ENCODE results near the gene TCOF1. TPM values are rescaled to one million over a fixed set of nuclear protein-coding genes. Genes with fewer than 3 reads are reported as not detected.

The TCOF1 gene
- total and polyA plus RNA-seq, 2 of the 8 experiments (the other 6 are each of a cell fraction or from before 2014, with no cell fraction given) = 35.9 to 170 TPM

DNA sequence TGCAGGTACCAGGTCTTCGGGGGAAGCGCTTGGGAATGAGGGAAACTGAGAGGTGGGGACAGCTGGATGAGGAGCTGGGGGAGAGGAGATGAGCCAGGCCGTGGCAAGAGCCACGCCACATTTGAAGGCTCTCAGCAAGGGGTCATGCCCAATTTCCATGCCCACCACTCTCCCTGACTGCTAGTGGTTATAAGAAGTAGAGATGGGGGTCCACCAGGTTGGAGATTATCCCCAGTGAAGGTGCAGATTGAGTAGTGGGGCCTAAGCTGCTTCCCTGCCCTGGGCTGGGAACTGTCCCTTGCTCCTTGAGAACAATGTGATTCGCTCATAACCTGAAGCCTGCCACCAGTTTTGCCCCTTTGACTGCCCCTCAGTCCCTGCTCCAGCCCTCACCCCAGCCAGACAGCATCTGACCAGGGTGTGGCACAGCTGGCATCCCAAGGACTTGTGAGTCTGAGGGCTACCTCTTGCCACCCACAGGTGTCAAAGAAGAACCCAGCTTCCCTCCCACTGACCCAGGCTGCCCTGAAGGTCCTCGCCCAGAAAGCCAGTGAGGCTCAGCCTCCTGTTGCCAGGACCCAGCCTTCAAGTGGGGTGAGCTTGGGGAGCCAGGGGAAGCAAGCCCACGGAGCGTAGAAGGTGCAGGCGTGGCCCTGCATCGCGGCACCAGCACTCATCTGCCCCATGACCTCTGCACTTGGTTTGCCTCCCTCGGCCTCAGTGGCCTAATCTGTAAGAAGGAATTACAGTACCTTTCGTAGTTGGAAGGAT lies 33.8 kb downstream of the TCOF1 start (continued):
- no peak for TF ChIP-seq CHD2 (IDR thresholded peaks at IDR 0.05; ENCODE audit: low read length)
- TF ChIP-seq EP300 (IDR thresholded peaks at IDR 0.05; ENCODE audit: borderline replicate concordance in 1 of 2, low read depth in 2 of 2, low read length in 2 of 2) = no peak
- TF ChIP-seq SIX5 (IDR thresholded peaks at IDR 0.05; ENCODE audit: low read depth, low read length) = no peak
- TF ChIP-seq JUND (IDR thresholded peaks at IDR 0.05; ENCODE audit: low read length) = no peak
- TF ChIP-seq TCF12 (IDR thresholded peaks at IDR 0.05; ENCODE audit: low read depth, low read length) = no peak
- no peak for TF ChIP-seq GABPA (IDR thresholded peaks at IDR 0.05; ENCODE audit: borderline replicate concordance, insufficient read depth, low read length)
